B cell (primary cell): ENCODE results near the gene KRT39.

ENCODE experiments used
- EZH2 ChIP-seq: IDR thresholded peaks from 2 replicates; pipeline ENCODE4 v1.6.1; 2012; ENCODE audit warnings: borderline replicate concordance, low read depth, mild to moderate bottlenecking, moderate library complexity, low read length; ENCODE audit not compliant: insufficient read depth, poor library complexity, severe bottlenecking
- TF ChIP-seq, protein P1 (sequence below): fragments of 200-600 bp; IDR thresholded peaks from one replicate; pipeline ENCODE4 v1.8.0; 2022; ENCODE audit warnings: antibody characterized with exemption, mild to moderate bottlenecking

- TF ChIP-seq EZH2 = no peak
- TF ChIP-seq, protein P1, sequence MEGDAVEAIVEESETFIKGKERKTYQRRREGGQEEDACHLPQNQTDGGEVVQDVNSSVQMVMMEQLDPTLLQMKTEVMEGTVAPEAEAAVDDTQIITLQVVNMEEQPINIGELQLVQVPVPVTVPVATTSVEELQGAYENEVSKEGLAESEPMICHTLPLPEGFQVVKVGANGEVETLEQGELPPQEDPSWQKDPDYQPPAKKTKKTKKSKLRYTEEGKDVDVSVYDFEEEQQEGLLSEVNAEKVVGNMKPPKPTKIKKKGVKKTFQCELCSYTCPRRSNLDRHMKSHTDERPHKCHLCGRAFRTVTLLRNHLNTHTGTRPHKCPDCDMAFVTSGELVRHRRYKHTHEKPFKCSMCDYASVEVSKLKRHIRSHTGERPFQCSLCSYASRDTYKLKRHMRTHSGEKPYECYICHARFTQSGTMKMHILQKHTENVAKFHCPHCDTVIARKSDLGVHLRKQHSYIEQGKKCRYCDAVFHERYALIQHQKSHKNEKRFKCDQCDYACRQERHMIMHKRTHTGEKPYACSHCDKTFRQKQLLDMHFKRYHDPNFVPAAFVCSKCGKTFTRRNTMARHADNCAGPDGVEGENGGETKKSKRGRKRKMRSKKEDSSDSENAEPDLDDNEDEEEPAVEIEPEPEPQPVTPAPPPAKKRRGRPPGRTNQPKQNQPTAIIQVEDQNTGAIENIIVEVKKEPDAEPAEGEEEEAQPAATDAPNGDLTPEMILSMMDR = no peak
These were observed 12.9 kb downstream of the KRT39 start for GRCh38 chr17:40953881-40954280.
